ENCODE measurements around the gene ABCB7.
"Not testable (repeated sequence)": the region's sequence is repeated elsewhere in the genome, so short reads cannot be mapped to it uniquely, and the experiment has no call there.

ABCB7 gene

GRCh38 chrX:75051047-75051446, 105.0 kb downstream of the ABCB7 start:
- Histone ChIP-seq H4K91ac (ENCODE audit: low read depth, low read length) (no peak overlapping the region), H3K27me3 (ENCODE audit: insufficient read depth, low read length) (no peaks in the 10 kb centered on the region), H2BK120ac (ENCODE audit: insufficient read depth, low read length, poor library complexity) (no peak overlapping the region), H3K18ac (ENCODE audit: low read length) (no peak overlapping the region), H2BK12ac (ENCODE audit: low read length) (no peak overlapping the region), H3K79me1 (ENCODE audit: low read length) (no peaks in the 10 kb centered on the region), H2BK5ac (ENCODE audit: low read depth, low read length, poor library complexity) (no peak overlapping the region), H2AFZ (ENCODE audit: insufficient read depth, low read length, poor library complexity) (no peak overlapping the region), H3K27ac (ENCODE audit: low read depth, low read length) (no peak overlapping the region), H3K4me2 (ENCODE audit: low read length) (no peak overlapping the region), H3K4me1 (ENCODE audit: control insufficient read depth in 1 of 2, insufficient read depth in 2 of 2, low read length in 2 of 2) (no peaks in the 10 kb centered on the region), H2AK5ac (ENCODE audit: low read length) (no peak overlapping the region), H3K4me3 (ENCODE audit: low read depth, low read length) (no peak overlapping the region), H3K14ac (ENCODE audit: low read length) (no peak overlapping the region), H4K8ac (ENCODE audit: low read depth, low read length) (no peak overlapping the region), H3K4ac (ENCODE audit: low read depth, low read length) (no peak overlapping the region), H3K9me3 (ENCODE audit: insufficient read depth, low read depth, low read length) (no peaks in the 10 kb centered on the region), H3K23ac (ENCODE audit: low read length) (no peak overlapping the region), H4K12ac (ENCODE audit: low read depth, low read length) (no peak overlapping the region), H3K36me3 (ENCODE audit: control insufficient read depth in 1 of 2, insufficient read depth in 2 of 2, low read length in 2 of 2) (no peaks in the 10 kb centered on the region), H3K79me2 (ENCODE audit: control insufficient read depth, insufficient read depth, low read length, poor library complexity) (no peaks in the 10 kb centered on the region), H3K9ac (ENCODE audit: low read length) (no peak overlapping the region)
- no CpG with 5 or more reads among the region's 1 CpG for WGBS (ENCODE audit: extremely low coverage, insufficient coverage, insufficient read length)
- DNase-seq, result no peak

GRCh38 chrX:75045369-75045768, 110.7 kb downstream of the ABCB7 start:
- Histone ChIP-seq H3K4me3 (ENCODE audit: low read depth, low read length) (no peak overlapping the region), H3K4me2 (ENCODE audit: low read length) (no peak overlapping the region), H3K79me2 (ENCODE audit: control insufficient read depth, insufficient read depth, low read length, poor library complexity) (no peaks in the 10 kb centered on the region), H2BK120ac (ENCODE audit: insufficient read depth, low read length, poor library complexity) (no peak overlapping the region), H2AFZ (ENCODE audit: insufficient read depth, low read length, poor library complexity) (no peak overlapping the region), H2BK5ac (ENCODE audit: low read depth, low read length, poor library complexity) (no peak overlapping the region), H3K9me3 (ENCODE audit: insufficient read depth, low read depth, low read length) (no peaks in the 10 kb centered on the region), H3K79me1 (ENCODE audit: low read length) (no peaks in the 10 kb centered on the region), H3K27me3 (ENCODE audit: insufficient read depth, low read length) (no peaks in the 10 kb centered on the region), H3K4me1 (ENCODE audit: control insufficient read depth in 1 of 2, insufficient read depth in 2 of 2, low read length in 2 of 2) (no peaks in the 10 kb centered on the region), H4K8ac (ENCODE audit: low read depth, low read length) (no peak overlapping the region), H3K36me3 (ENCODE audit: control insufficient read depth in 1 of 2, insufficient read depth in 2 of 2, low read length in 2 of 2) (no peaks in the 10 kb centered on the region), H4K12ac (ENCODE audit: low read depth, low read length) (no peak overlapping the region), H3K9ac (ENCODE audit: low read length) (no peak overlapping the region), H3K18ac (ENCODE audit: low read length) (no peak overlapping the region), H3K27ac (ENCODE audit: low read depth, low read length) (no peak overlapping the region), H3K4ac (ENCODE audit: low read depth, low read length) (no peak overlapping the region), H3K14ac (ENCODE audit: low read length) (no peak overlapping the region), H2AK5ac (ENCODE audit: low read length) (no peak overlapping the region), H2BK12ac (ENCODE audit: low read length) (no peak overlapping the region), H3K23ac (ENCODE audit: low read length) (no peak overlapping the region), H4K91ac (ENCODE audit: low read depth, low read length) (no peak overlapping the region)
- DNase-seq, result no peak

- not testable (repeated sequence) for H3K4me2 ChIP-seq (ENCODE audit: low read length); H4K91ac ChIP-seq (ENCODE audit: low read depth, low read length); H3K14ac ChIP-seq (ENCODE audit: low read length); H3K4me3 ChIP-seq (ENCODE audit: low read depth, low read length); H3K18ac ChIP-seq (ENCODE audit: low read length); H3K4ac ChIP-seq (ENCODE audit: low read depth, low read length); H3K23ac ChIP-seq (ENCODE audit: low read length); H2AFZ ChIP-seq (ENCODE audit: insufficient read depth, low read length, poor library complexity); H3K4me1 ChIP-seq (ENCODE audit: control insufficient read depth in 1 of 2, insufficient read depth in 2 of 2, low read length in 2 of 2); H3K36me3 ChIP-seq (ENCODE audit: control insufficient read depth in 1 of 2, insufficient read depth in 2 of 2, low read length in 2 of 2); H3K9ac ChIP-seq (ENCODE audit: low read length); H3K27ac ChIP-seq (ENCODE audit: low read depth, low read length); H2BK120ac ChIP-seq (ENCODE audit: insufficient read depth, low read length, poor library complexity); H3K79me2 ChIP-seq (ENCODE audit: control insufficient read depth, insufficient read depth, low read length, poor library complexity); H2AK5ac ChIP-seq (ENCODE audit: low read length); H4K8ac ChIP-seq (ENCODE audit: low read depth, low read length); H3K9me3 ChIP-seq (ENCODE audit: insufficient read depth, low read depth, low read length); DNase-seq; H3K79me1 ChIP-seq (ENCODE audit: low read length); H4K12ac ChIP-seq (ENCODE audit: low read depth, low read length); H2BK12ac ChIP-seq (ENCODE audit: low read length); H2BK5ac ChIP-seq (ENCODE audit: low read depth, low read length, poor library complexity); H3K27me3 ChIP-seq (ENCODE audit: insufficient read depth, low read length)
- no CpG with 5 or more reads among the region's 4 CpGs for WGBS (ENCODE audit: extremely low coverage, insufficient coverage, insufficient read length)
Measured at GRCh38 chrX:75044142-75044541, 111.9 kb downstream of the ABCB7 start.

- Histone ChIP-seq H4K12ac (ENCODE audit: low read depth, low read length) (no peak overlapping the region), H4K91ac (ENCODE audit: low read depth, low read length) (no peak overlapping the region)
Measured at GRCh38 chrX:75038925-75039324, 117.2 kb downstream of the ABCB7 start.

More at GRCh38 chrX:75038925-75039324, 117.2 kb downstream of the ABCB7 start:
- Histone ChIP-seq H3K36me3 (ENCODE audit: control insufficient read depth in 1 of 2, insufficient read depth in 2 of 2, low read length in 2 of 2) (no peaks in the 10 kb centered on the region), H4K8ac (ENCODE audit: low read depth, low read length) (no peak overlapping the region), H3K18ac (ENCODE audit: low read length) (no peak overlapping the region), H3K9me3 (ENCODE audit: insufficient read depth, low read depth, low read length) (peaks cover 6% of the 10 kb centered on the region), H2BK120ac (ENCODE audit: insufficient read depth, low read length, poor library complexity) (no peak overlapping the region), H3K4ac (ENCODE audit: low read depth, low read length) (no peak overlapping the region), H3K79me2 (ENCODE audit: control insufficient read depth, insufficient read depth, low read length, poor library complexity) (no peaks in the 10 kb centered on the region), H2BK12ac (ENCODE audit: low read length) (no peak overlapping the region), H3K27ac (ENCODE audit: low read depth, low read length) (no peak overlapping the region), H3K9ac (ENCODE audit: low read length) (no peak overlapping the region), H2AFZ (ENCODE audit: insufficient read depth, low read length, poor library complexity) (no peak overlapping the region), H3K27me3 (ENCODE audit: insufficient read depth, low read length) (no peaks in the 10 kb centered on the region), H2AK5ac (ENCODE audit: low read length) (no peak overlapping the region), H3K4me3 (ENCODE audit: low read depth, low read length) (no peak overlapping the region), H3K23ac (ENCODE audit: low read length) (no peak overlapping the region), H3K4me1 (ENCODE audit: control insufficient read depth in 1 of 2, insufficient read depth in 2 of 2, low read length in 2 of 2) (no peaks in the 10 kb centered on the region), H3K79me1 (ENCODE audit: low read length) (no peaks in the 10 kb centered on the region), H3K14ac (ENCODE audit: low read length) (no peak overlapping the region), H2BK5ac (ENCODE audit: low read depth, low read length, poor library complexity) (no peak overlapping the region), H3K4me2 (ENCODE audit: low read length) (no peak overlapping the region)
- DNase-seq, result no peak
- no CpG with 5 or more reads among the region's 1 CpG for WGBS (ENCODE audit: extremely low coverage, insufficient coverage, insufficient read length)

Data from trophoblast cell (in vitro differentiated cells and primary cell).